Measurements from ENCODE around the gene KLHL14. TPM values are rescaled to one million over a fixed set of nuclear protein-coding genes. Genes with fewer than 3 reads are reported as not detected.

The KLHL14 gene
- total and polyA plus RNA-seq, 2 of the 13 experiments (the other 11 are each of a cell fraction or from before 2014, with no cell fraction given): 16.0 to 41.8 TPM

DNA sequence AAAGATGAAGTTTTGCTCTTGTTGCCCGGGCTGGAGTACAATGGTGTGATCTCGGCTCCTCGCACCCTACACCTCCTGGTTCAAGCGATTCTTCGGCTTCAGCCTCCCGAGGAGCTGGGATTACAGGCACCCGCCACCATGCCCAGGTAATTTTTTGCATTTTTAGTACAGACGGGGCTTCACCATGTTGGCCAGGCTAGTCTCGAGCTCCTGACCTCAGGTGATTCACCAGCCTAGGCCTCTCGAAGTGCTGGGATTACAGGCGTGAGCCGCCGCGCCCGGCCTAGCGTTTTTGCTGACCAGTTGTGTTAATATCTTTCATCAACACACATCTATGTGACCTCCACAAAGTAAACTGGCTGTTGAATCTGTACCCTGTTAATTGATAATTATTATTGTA, 49.4 kb upstream of the KLHL14 start (continued):
- TF ChIP-seq AFF4 (CRISPR knock-in tag; IDR thresholded peaks at IDR 0.05): no peak
- TF ChIP-seq, protein P1, sequence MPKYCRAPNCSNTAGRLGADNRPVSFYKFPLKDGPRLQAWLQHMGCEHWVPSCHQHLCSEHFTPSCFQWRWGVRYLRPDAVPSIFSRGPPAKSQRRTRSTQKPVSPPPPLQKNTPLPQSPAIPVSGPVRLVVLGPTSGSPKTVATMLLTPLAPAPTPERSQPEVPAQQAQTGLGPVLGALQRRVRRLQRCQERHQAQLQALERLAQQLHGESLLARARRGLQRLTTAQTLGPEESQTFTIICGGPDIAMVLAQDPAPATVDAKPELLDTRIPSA (CRISPR knock-in tag; IDR thresholded peaks at IDR 0.05; ENCODE audit: borderline replicate concordance): no peak

GRCh38 chr18:32815881-32816280, 43.1 kb upstream of the KLHL14 start:
- CTCF ChIA-PET (ENCODE audit: low intra/inter-chr PET ratio, low total read pairs): no interaction called here
- intact Hi-C loops (cut with micrococcal nuclease; ENCODE audit: unreplicated experiment) (no loop called here), in situ Hi-C loops (cut with HindIII; ENCODE audit: extremely low pct_ligation_motif_present, low pct_unique_long_range_greater_than_20kb) (no loop called here)
- Histone ChIP-seq H3K4me3 (replicated peaks in 1 of 3; ENCODE audit: insufficient read depth in 1 of 3, low read depth in 2 of 3, low read length in 3 of 3) (no peak overlapping the region), H3K4me1 (ENCODE audit: insufficient read depth, low read length) (0 out of 2 replicates have a peak, but pooled peaks cover 11% of the 10 kb centered on the region), H4K20me1 (ENCODE audit: insufficient read depth, low read length) (no peaks in the 10 kb centered on the region), H2AFZ (ENCODE audit: low read length) (no peak overlapping the region), H3K4me2 (ENCODE audit: low read depth, low read length) (no peak overlapping the region), H3K36me3 (replicated peaks in 1 of 2; ENCODE audit: control insufficient read depth in 1 of 2, insufficient read depth in 2 of 2, low read length in 2 of 2) (no peaks in the 10 kb centered on the region), H3K27me3 (ENCODE audit: control insufficient read depth in 1 of 2, insufficient read depth in 2 of 2, low read length in 2 of 2) (no peaks in the 10 kb centered on the region), H3K9ac (ENCODE audit: insufficient read depth, low read depth, low read length) (no peak overlapping the region), H3K79me2 (ENCODE audit: insufficient read depth, low read length) (no peaks in the 10 kb centered on the region), H3K9me3 (ENCODE audit: low read length) (no peaks in the 10 kb centered on the region), H3K27ac (ENCODE audit: extremely low read length, insufficient read depth, low read length) (no peak overlapping the region)
- 93% methylated on average over 3 of the region's 3 CpGs for WGBS (ENCODE audit: low lambda C conversion rate)
- POLR2A ChIA-PET: no interaction called here
- FAIRE-seq (no peak), ATAC-seq (no peak), DNase-seq (ENCODE audit: low spot score) (no peak)
- no TSS peak for BruUV-seq (replicated peaks)
- TF ChIP-seq ISX (CRISPR knock-in tag; conservative IDR thresholded peaks at IDR 0.05) (no peak), ZNF136 (CRISPR knock-in tag; IDR thresholded peaks at IDR 0.05; ENCODE audit: low read depth) (no peak), ZBTB21 (CRISPR knock-in tag; IDR thresholded peaks at IDR 0.05) (no peak)
- TF ChIP-seq, protein P2, sequence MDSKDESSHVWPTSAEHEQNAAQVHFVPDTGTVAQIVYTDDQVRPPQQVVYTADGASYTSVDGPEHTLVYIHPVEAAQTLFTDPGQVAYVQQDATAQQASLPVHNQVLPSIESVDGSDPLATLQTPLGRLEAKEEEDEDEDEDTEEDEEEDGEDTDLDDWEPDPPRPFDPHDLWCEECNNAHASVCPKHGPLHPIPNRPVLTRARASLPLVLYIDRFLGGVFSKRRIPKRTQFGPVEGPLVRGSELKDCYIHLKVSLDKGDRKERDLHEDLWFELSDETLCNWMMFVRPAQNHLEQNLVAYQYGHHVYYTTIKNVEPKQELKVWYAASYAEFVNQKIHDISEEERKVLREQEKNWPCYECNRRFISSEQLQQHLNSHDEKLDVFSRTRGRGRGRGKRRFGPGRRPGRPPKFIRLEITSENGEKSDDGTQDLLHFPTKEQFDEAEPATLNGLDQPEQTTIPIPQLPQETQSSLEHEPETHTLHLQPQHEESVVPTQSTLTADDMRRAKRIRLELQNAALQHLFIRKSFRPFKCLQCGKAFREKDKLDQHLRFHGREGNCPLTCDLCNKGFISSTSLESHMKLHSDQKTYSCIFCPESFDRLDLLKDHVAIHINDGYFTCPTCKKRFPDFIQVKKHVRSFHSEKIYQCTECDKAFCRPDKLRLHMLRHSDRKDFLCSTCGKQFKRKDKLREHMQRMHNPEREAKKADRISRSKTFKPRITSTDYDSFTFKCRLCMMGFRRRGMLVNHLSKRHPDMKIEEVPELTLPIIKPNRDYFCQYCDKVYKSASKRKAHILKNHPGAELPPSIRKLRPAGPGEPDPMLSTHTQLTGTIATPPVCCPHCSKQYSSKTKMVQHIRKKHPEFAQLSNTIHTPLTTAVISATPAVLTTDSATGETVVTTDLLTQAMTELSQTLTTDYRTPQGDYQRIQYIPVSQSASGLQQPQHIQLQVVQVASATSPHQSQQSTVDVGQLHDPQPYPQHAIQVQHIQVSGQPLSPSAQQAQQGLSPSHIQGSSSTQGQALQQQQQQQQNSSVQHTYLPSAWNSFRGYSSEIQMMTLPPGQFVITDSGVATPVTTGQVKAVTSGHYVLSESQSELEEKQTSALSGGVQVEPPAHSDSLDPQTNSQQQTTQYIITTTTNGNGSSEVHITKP (CRISPR knock-in tag; IDR thresholded peaks at IDR 0.05; ENCODE audit: low read depth): no peak
- TF ChIP-seq, protein P3, sequence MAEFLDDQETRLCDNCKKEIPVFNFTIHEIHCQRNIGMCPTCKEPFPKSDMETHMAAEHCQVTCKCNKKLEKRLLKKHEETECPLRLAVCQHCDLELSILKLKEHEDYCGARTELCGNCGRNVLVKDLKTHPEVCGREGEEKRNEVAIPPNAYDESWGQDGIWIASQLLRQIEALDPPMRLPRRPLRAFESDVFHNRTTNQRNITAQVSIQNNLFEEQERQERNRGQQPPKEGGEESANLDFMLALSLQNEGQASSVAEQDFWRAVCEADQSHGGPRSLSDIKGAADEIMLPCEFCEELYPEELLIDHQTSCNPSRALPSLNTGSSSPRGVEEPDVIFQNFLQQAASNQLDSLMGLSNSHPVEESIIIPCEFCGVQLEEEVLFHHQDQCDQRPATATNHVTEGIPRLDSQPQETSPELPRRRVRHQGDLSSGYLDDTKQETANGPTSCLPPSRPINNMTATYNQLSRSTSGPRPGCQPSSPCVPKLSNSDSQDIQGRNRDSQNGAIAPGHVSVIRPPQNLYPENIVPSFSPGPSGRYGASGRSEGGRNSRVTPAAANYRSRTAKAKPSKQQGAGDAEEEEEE (CRISPR knock-in tag; IDR thresholded peaks at IDR 0.05; ENCODE audit: borderline replicate concordance): no peak

All from HepG2 (cell line).